ENCODE results near the gene CASP9. TPM values are rescaled to one million over a fixed set of nuclear protein-coding genes. Genes with fewer than 3 reads are reported as not detected.

The CASP9 gene
- total and polyA plus RNA-seq, 3 donors from 2014 or later = 33.8 to 48.5 (median 34.8) TPM

- intact Hi-C loops (cut with DNase I; ENCODE audit: low total_unique reads) = no loop called here
- no peak for TF ChIP-seq POLR2A (IDR thresholded peaks at IDR 0.05)
- TF ChIP-seq, protein P1, sequence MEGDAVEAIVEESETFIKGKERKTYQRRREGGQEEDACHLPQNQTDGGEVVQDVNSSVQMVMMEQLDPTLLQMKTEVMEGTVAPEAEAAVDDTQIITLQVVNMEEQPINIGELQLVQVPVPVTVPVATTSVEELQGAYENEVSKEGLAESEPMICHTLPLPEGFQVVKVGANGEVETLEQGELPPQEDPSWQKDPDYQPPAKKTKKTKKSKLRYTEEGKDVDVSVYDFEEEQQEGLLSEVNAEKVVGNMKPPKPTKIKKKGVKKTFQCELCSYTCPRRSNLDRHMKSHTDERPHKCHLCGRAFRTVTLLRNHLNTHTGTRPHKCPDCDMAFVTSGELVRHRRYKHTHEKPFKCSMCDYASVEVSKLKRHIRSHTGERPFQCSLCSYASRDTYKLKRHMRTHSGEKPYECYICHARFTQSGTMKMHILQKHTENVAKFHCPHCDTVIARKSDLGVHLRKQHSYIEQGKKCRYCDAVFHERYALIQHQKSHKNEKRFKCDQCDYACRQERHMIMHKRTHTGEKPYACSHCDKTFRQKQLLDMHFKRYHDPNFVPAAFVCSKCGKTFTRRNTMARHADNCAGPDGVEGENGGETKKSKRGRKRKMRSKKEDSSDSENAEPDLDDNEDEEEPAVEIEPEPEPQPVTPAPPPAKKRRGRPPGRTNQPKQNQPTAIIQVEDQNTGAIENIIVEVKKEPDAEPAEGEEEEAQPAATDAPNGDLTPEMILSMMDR (IDR thresholded peaks at IDR 0.05) = no peak
- no peak for DNase-seq
- Histone ChIP-seq H3K4me3 (no peak overlapping the region), H3K9me3 (no peaks in the 10 kb centered on the region), H3K36me3 (ENCODE audit: low read depth, missing control alignments) (no peaks in the 10 kb centered on the region), H3K27me3 (no peaks in the 10 kb centered on the region), H3K4me1 (no peaks in the 10 kb centered on the region), H3K27ac (no peak overlapping the region)
- WGBS, 2 donors = 91 to 94% methylated on average over 12 of the region's 12 CpGs
Measured at GRCh38 chr1:15559189-15559810, 35.3 kb upstream of the CASP9 start.

DNA sequence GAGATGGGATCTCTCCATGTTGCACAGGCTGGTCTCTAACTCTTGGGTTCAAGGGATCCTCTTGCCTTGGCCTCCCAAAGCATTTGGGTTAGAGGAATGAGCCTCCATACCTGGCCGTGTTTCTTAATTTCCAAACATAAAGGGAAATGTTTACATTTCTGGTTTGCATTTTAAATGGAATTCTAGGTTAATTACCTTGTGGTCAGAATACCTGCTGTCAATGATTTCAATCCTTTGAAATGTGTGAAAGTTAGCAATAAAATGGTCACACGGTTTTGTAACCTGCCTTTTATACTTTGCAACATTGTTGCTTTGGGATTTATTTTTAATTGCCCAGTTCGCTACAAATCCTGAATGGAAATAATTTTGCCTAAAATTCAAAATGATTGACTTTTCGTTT lies 34.5 kb upstream of the CASP9 start:
- Histone ChIP-seq H3K27ac (no peak overlapping the region), H3K27me3 (no peaks in the 10 kb centered on the region), H3K9me3 (no peaks in the 10 kb centered on the region), H3K4me1 (no peaks in the 10 kb centered on the region), H3K36me3 (ENCODE audit: low read depth, missing control alignments) (no peaks in the 10 kb centered on the region), H3K4me3 (no peak overlapping the region)
- TF ChIP-seq POLR2A (IDR thresholded peaks at IDR 0.05) = no peak
- TF ChIP-seq, protein P1 (IDR thresholded peaks at IDR 0.05) = no peak
- intact Hi-C loops (cut with DNase I; ENCODE audit: low total_unique reads) = no loop called here
- WGBS, 2 donors = 72 to 75% methylated on average over 4 of the region's 4 CpGs
- DNase-seq = no peak

DNA sequence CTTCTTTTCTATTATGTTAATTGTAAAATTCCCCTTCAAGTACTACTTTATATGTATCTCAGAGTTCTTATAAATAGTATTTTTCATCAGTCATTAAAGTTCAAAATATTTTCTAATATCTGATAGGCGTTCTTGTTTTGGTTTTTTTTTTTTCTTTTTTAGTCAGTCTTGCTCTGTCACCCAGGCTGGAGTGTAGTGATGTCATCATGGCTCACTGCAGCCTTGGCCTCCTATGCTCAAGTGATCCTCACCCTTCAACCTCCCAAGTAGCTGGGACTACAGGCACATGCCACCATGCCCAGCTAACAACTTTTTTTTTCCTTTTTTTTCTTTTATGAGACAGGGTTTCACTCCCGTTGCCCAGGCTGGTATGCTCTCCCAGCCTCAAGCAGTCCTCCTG lies 33.6 kb upstream of the CASP9 start:
- no peaks in the 10 kb centered on the region for H3K4me1 ChIP-seq
- intact Hi-C loops (cut with DNase I; ENCODE audit: low total_unique reads) = no loop called here
- H3K4me3 ChIP-seq = no peak overlapping the region
- 90 to 94% methylated on average over 2 of the region's 2 CpGs for WGBS, 2 donors
- no peaks in the 10 kb centered on the region for H3K9me3 ChIP-seq
- TF ChIP-seq POLR2A (IDR thresholded peaks at IDR 0.05) = no peak
- TF ChIP-seq, protein P1 (IDR thresholded peaks at IDR 0.05) = no peak
- H3K27ac ChIP-seq = no peak overlapping the region
- H3K36me3 ChIP-seq (ENCODE audit: low read depth, missing control alignments) = no peaks in the 10 kb centered on the region
- H3K27me3 ChIP-seq = no peaks in the 10 kb centered on the region
- DNase-seq = no peak

- TF ChIP-seq, protein P1 (IDR thresholded peaks at IDR 0.05) = no peak
- no peak for TF ChIP-seq POLR2A (IDR thresholded peaks at IDR 0.05)
- intact Hi-C loops (cut with DNase I; ENCODE audit: low total_unique reads) = no loop called here
- 88 to 89% methylated on average over 2 of the region's 2 CpGs for WGBS, 2 donors
- Histone ChIP-seq H3K27ac (no peak overlapping the region), H3K4me1 (no peaks in the 10 kb centered on the region), H3K9me3 (no peaks in the 10 kb centered on the region), H3K27me3 (no peaks in the 10 kb centered on the region), H3K4me3 (no peak overlapping the region), H3K36me3 (ENCODE audit: low read depth, missing control alignments) (no peaks in the 10 kb centered on the region)
- no peak for DNase-seq
Measured at GRCh38 chr1:15557008-15557407, 33.0 kb upstream of the CASP9 start.

GRCh38 chr1:15550573-15550972 lies 26.6 kb upstream of the CASP9 start:
- TF ChIP-seq, protein P1 (IDR thresholded peaks at IDR 0.05) = no peak
- TF ChIP-seq POLR2A (IDR thresholded peaks at IDR 0.05) = no peak
- intact Hi-C loops (cut with DNase I; ENCODE audit: low total_unique reads) = no loop called here
- Histone ChIP-seq H3K4me3 (no peak overlapping the region), H3K27me3 (no peaks in the 10 kb centered on the region), H3K36me3 (ENCODE audit: low read depth, missing control alignments) (no peaks in the 10 kb centered on the region), H3K9me3 (no peaks in the 10 kb centered on the region), H3K27ac (no peak overlapping the region), H3K4me1 (no peaks in the 10 kb centered on the region)
- DNase-seq = no peak
- 88 to 90% methylated on average over 6 of the region's 6 CpGs for WGBS, 2 donors

Measured in testis (tissue), 3 donors.